ENCODE data around the gene MARCKSL1.

GRCh38 chr1:32299327-32299726 is 36.7 kb downstream of the MARCKSL1 start:
- TF ChIP-seq EZH2 (IDR thresholded peaks at IDR 0.05; ENCODE audit: low read depth) (no peak), CTCF (conservative IDR thresholded peaks at IDR 0.05) (no peak)

All from PC-9 (cell line).